SK-N-SH (cell line): ENCODE measurements around the gene SART1. TPM values are rescaled to one million over a fixed set of nuclear protein-coding genes. Genes with fewer than 3 reads are reported as not detected.
A peak's percentile ranks its signal among the peaks of the same experiment; 100 is the strongest.

ENCODE experiments used
- CTCF ChIA-PET: fragments of 300-600, 350-600 bp; formaldehyde crosslinking; extraction: SDS; loops from one replicate; lab custom pipeline; 2021; lab: Yijun Ruan, JAX
- POLR2A ChIA-PET: fragments of 350-600 bp; sonication (Branson Sonifier 250); formaldehyde crosslinking; extraction: SDS; loops from one replicate; lab custom pipeline; 2020; ENCODE audit warnings: antibody characterized with exemption, inconsistent platforms; lab: Yijun Ruan, JAX
- DNase-seq: peaks from one replicate; pipeline ENCODE4 v3.0.0; 2012
- H2AFZ ChIP-seq: fragments of 200-600 bp; sonication (generic); 2 replicates; pipeline ENCODE4 v1.8.1; 2016; ENCODE audit warnings: antibody characterized with exemption, mild to moderate bottlenecking, low read depth
- H3F3A ChIP-seq: fragments of 200-600 bp; sonication (generic); replicated peaks from 2 replicates; pipeline ENCODE3; 2016; ENCODE audit warnings: antibody characterized with exemption, mild to moderate bottlenecking; ENCODE audit not compliant: insufficient read depth
- H3K27ac ChIP-seq, 2 experiments: fragments of 200-500 bp in 1 of 2; fragments of 200-600 bp in 1 of 2; sonication (Bioruptor generic) in 1 of 2; sonication (generic), shearing (Covaris generic) in 1 of 2; 2 replicates each; pipeline versions ENCODE4 v1.5.1 to v1.6.1; 2014 to 2016; ENCODE audit warnings: low read depth in 2 of 2, inconsistent platforms in 1 of 2, low read length in 1 of 2, mild to moderate bottlenecking in 1 of 2, mixed read lengths in 1 of 2
- H3K27me3 ChIP-seq: fragments of 200-600 bp; sonication (generic), shearing (Covaris generic); 2 replicates; pipeline ENCODE4 v1.6.1; 2016; ENCODE audit warnings: mixed run types; ENCODE audit not compliant: insufficient read depth
- H3K36me3 ChIP-seq, 2 experiments: fragments of 200-500 bp in 1 of 2; fragments of 200-600 bp in 1 of 2; sonication (Bioruptor generic) in 1 of 2; sonication (generic) in 1 of 2; replicated peaks in 1 of 2; 2 replicates each; pipeline versions ENCODE3 to v1.5.1; 2014 to 2016; ENCODE audit warnings: low read length in 1 of 2, mild to moderate bottlenecking in 1 of 2; ENCODE audit not compliant: insufficient read depth in 2 of 2, control insufficient read depth in 1 of 2
- H3K4me1 ChIP-seq, 2 experiments: fragments of 200-500 bp in 1 of 2; fragments of 200-600 bp in 1 of 2; sonication (Bioruptor generic) in 1 of 2; sonication (generic), shearing (Covaris generic) in 1 of 2; 2 replicates each; pipeline versions ENCODE4 v1.5.1 to v1.6.1; 2014 to 2016; ENCODE audit warnings: low read depth in 1 of 2, low read length in 1 of 2, mixed run types in 1 of 2; ENCODE audit not compliant: insufficient read depth in 2 of 2, control insufficient read depth in 1 of 2
- H3K4me2 ChIP-seq: fragments of 200-600 bp; sonication (generic), shearing (Covaris generic); 2 replicates; pipeline ENCODE4 v1.6.1; 2017; ENCODE audit warnings: mixed run types
- H3K4me3 ChIP-seq, 2 experiments: fragments of 200-500 bp in 1 of 2; fragments of 200-600 bp in 1 of 2; sonication (Bioruptor generic) in 1 of 2; sonication (generic), shearing (Covaris generic) in 1 of 2; 2 replicates each; pipeline versions ENCODE4 v1.5.1 to v1.8.1; 2014 to 2016; ENCODE audit warnings: low read depth in 2 of 2, inconsistent platforms in 1 of 2, low read length in 1 of 2, mild to moderate bottlenecking in 1 of 2, mixed read lengths in 1 of 2, moderate library complexity in 1 of 2
- H3K79me2 ChIP-seq: fragments of 200-600 bp; sonication (generic); 2 replicates; pipeline ENCODE4 v1.8.1; 2017; ENCODE audit warnings: mild to moderate bottlenecking; ENCODE audit not compliant: insufficient read depth
- H3K9ac ChIP-seq: fragments of 200-600 bp; sonication (generic); 2 replicates; pipeline ENCODE4 v1.6.1; 2017; ENCODE audit warnings: mixed run types
- H3K9me2 ChIP-seq: fragments of 200-600 bp; sonication (generic); 2 replicates; pipeline ENCODE4 v1.6.1; 2017; ENCODE audit warnings: mixed run types
- H3K9me3 ChIP-seq: fragments of 200-600 bp; sonication (generic); 2 replicates; pipeline ENCODE4 v1.6.1; 2017; ENCODE audit warnings: mixed run types, mild to moderate bottlenecking, moderate library complexity
- H4K20me1 ChIP-seq: fragments of 200-600 bp; sonication (generic); 2 replicates; pipeline ENCODE4 v1.6.1; 2017; ENCODE audit warnings: mild to moderate bottlenecking, mixed run types; ENCODE audit not compliant: insufficient read depth
- CHD2 ChIP-seq: fragments of 150-350 bp; IDR thresholded peaks from 2 replicates; pipeline ENCODE4 v1.6.1; 2018; ENCODE audit warnings: low read length; ENCODE audit not compliant: partially characterized antibody
- EP300 ChIP-seq, 2 experiments: IDR thresholded peaks; 2 replicates each; pipeline versions ENCODE4 v1.4.0 to v1.6.1; 2012; ENCODE audit warnings: borderline replicate concordance in 1 of 2, low read depth in 1 of 2, low read length in 1 of 2
- GABPA ChIP-seq: IDR thresholded peaks from 2 replicates; pipeline ENCODE4 v1.4.0; 2012; ENCODE audit warnings: low read depth, mild to moderate bottlenecking
- MXI1 ChIP-seq: IDR thresholded peaks from 2 replicates; pipeline ENCODE4 v1.6.1; 2012; ENCODE audit warnings: mild to moderate bottlenecking, low read depth, low read length, improper control_type of control experiment
- NFIC ChIP-seq: IDR thresholded peaks from 2 replicates; pipeline ENCODE4 v1.4.0; 2012; ENCODE audit warnings: borderline replicate concordance
- SMC3 ChIP-seq: IDR thresholded peaks from 2 replicates; pipeline ENCODE4 v1.6.1; 2012; ENCODE audit warnings: low read depth, low read length, improper control_type of control experiment
- USF2 ChIP-seq: fragments of 150-350 bp; IDR thresholded peaks from 2 replicates; pipeline ENCODE4 v1.6.1; 2017; ENCODE audit warnings: antibody characterized with exemption, low read length, low read depth, borderline replicate concordance
- WGBS: methylation state at CpG from one replicate; pipeline ENCODE4 v1.1.6; 2017; ENCODE audit warnings: low lambda C conversion rate; 5-methylcytosine and 5-hydroxymethylcytosine counted together
- polyA plus RNA-seq, 3 experiments: library from polyadenylated mRNA; depleted of rRNA; stranded (reverse); fragments of >200 nt; gene quantifications; 2 replicates each; pipeline ENCODE4 v1.2.3, GENCODE V29; 2012
- TF ChIP-seq, protein P1 (sequence below): IDR thresholded peaks from 2 replicates; pipeline ENCODE4 v1.4.0; 2012; ENCODE audit warnings: low read depth, borderline replicate concordance
- TF ChIP-seq, protein P2 (sequence below): IDR thresholded peaks from 2 replicates; pipeline ENCODE4 v1.4.0; 2012; ENCODE audit warnings: low read depth

Gene SART1
- polyA plus RNA-seq, 1 of the 3 experiments (the other 2 are of a cell fraction): 73.6 TPM

GRCh38 chr11:65919573-65920371 is 41.8 kb upstream of the SART1 start:
- Histone ChIP-seq H3K79me2 (peaks cover 60% of the 10 kb centered on the region), H3K36me3 (peaks cover 12 to 24% of the 10 kb centered on the region in 2 experiments), H3K9me2 (no peaks in the 10 kb centered on the region), H3K9me3 (no peaks in the 10 kb centered on the region), H2AFZ (peak overlapping the region; percentile 51; the same call in 1 of the 2 replicates), H3F3A (peaks cover 32% of the 10 kb centered on the region), H3K9ac (peak overlapping the region; percentile 74), H3K4me1 (peaks cover 34 to 40% of the 10 kb centered on the region in 2 experiments; a peak in 3 of 4 replicates), H3K27me3 (no peaks in the 10 kb centered on the region), H3K4me3 (peak overlapping the region; percentile 61 to 92), H3K4me2 (peak overlapping the region; percentile 99), H4K20me1 (0 out of 2 replicates have a peak, but pooled peaks cover 4% of the 10 kb centered on the region), H3K27ac (peak overlapping the region; percentile 68 to 87)
- DNase-seq: peak; percentile 85
- ChIA-PET POLR2A (interaction anchor here (0.9 kb wide), 1 partner anchor 29 kb away, joined by 3 read pairs; the partner anchor contains the start of gene CCDC85B), CTCF (interaction anchor here (0.9 to 5.5 kb wide), 5 partner anchors 13 to 35 kb away, joined by 3 to 22 read pairs (median 7); partner anchors contain the start of genes CCDC85B and FIBP)
- TF ChIP-seq, protein P1, sequence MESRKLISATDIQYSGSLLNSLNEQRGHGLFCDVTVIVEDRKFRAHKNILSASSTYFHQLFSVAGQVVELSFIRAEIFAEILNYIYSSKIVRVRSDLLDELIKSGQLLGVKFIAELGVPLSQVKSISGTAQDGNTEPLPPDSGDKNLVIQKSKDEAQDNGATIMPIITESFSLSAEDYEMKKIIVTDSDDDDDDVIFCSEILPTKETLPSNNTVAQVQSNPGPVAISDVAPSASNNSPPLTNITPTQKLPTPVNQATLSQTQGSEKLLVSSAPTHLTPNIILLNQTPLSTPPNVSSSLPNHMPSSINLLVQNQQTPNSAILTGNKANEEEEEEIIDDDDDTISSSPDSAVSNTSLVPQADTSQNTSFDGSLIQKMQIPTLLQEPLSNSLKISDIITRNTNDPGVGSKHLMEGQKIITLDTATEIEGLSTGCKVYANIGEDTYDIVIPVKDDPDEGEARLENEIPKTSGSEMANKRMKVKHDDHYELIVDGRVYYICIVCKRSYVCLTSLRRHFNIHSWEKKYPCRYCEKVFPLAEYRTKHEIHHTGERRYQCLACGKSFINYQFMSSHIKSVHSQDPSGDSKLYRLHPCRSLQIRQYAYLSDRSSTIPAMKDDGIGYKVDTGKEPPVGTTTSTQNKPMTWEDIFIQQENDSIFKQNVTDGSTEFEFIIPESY: no peak
- TF ChIP-seq USF2 (no peak), CHD2 (no peak), NFIC (no peak)
- TF ChIP-seq, protein P2, sequence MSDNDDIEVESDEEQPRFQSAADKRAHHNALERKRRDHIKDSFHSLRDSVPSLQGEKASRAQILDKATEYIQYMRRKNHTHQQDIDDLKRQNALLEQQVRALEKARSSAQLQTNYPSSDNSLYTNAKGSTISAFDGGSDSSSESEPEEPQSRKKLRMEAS: 0 out of 2 replicates have a peak, but pooled peaks have one; percentile 5
- WGBS: 0% methylated on average over 3 of the region's 60 CpGs

GRCh38 chr11:65920372-65920802 is 41.1 kb upstream of the SART1 start:
- ChIA-PET CTCF (interaction anchor here (0.9 to 5.5 kb wide), 4 partner anchors 12 to 36 kb away, joined by 3 to 22 read pairs (median 12); partner anchors contain the start of genes CCDC85B and FIBP), POLR2A (interaction anchor here (0.9 kb wide), 1 partner anchor 30 kb away, joined by 3 read pairs; the partner anchor contains the start of gene CCDC85B)
- H3K4me3 ChIP-seq: peak overlapping the region; percentile 61 to 92
- H2AFZ ChIP-seq: no peak overlapping the region
- H3K27me3 ChIP-seq: no peaks in the 10 kb centered on the region
- peaks cover 58% of the 10 kb centered on the region for H3K79me2 ChIP-seq
- 0 out of 2 replicates have a peak, but pooled peaks cover 4% of the 10 kb centered on the region for H4K20me1 ChIP-seq
- H3K27ac ChIP-seq: peak overlapping the region in 1 of 2 experiments; percentile 68; a peak in 3 of 4 replicates
- DNase-seq: no peak
- peaks cover 12 to 24% of the 10 kb centered on the region in 2 experiments for H3K36me3 ChIP-seq
- peaks cover 34 to 36% of the 10 kb centered on the region in 2 experiments; a peak in 3 of 4 replicates for H3K4me1 ChIP-seq
- H3K9me3 ChIP-seq: no peaks in the 10 kb centered on the region
- peak overlapping the region; percentile 74 for H3K9ac ChIP-seq
- 45% methylated on average over 15 of the region's 15 CpGs for WGBS
- peak overlapping the region; percentile 99 for H3K4me2 ChIP-seq
- TF ChIP-seq MXI1: peak; percentile 34; the same call in 1 of the 2 replicates
- TF ChIP-seq, protein P2: 0 out of 2 replicates have a peak, but pooled peaks have one; percentile 18
- TF ChIP-seq GABPA: peak; percentile 43; the same call in 1 of the 2 replicates
- no peak for TF ChIP-seq SMC3
- no peak for TF ChIP-seq EP300 (IDR thresholded peaks at IDR 0.05; ENCODE audit: borderline replicate concordance in 1 of 2, low read depth in 1 of 2, low read length in 1 of 2)
- H3F3A ChIP-seq: peaks cover 37% of the 10 kb centered on the region
- H3K9me2 ChIP-seq: no peaks in the 10 kb centered on the region
